DOHH2 (cell line): ENCODE results near the gene ISCA2.

ENCODE experiments used
- H3F3A ChIP-seq: fragments of 200-600 bp; sonication (generic), shearing (Covaris generic); 2 replicates; pipeline ENCODE4 v1.6.0; 2016; ENCODE audit warnings: antibody characterized with exemption, mild to moderate bottlenecking; ENCODE audit not compliant: control insufficient read depth, insufficient read depth
- H3K27ac ChIP-seq: fragments of 200-600 bp; sonication (generic); 2 replicates; pipeline ENCODE4 v1.5.1; 2014; ENCODE audit warnings: low read depth, mild to moderate bottlenecking, low read length, moderate library complexity
- H3K27me3 ChIP-seq: fragments of 200-600 bp; sonication (generic); 2 replicates; pipeline ENCODE4 v1.6.1; 2014; ENCODE audit warnings: mild to moderate bottlenecking, low read length, mixed read lengths; ENCODE audit not compliant: control insufficient read depth
- H3K36me3 ChIP-seq: fragments of 200-600 bp; sonication (generic); 2 replicates; pipeline ENCODE4 v1.6.1; 2014; ENCODE audit warnings: mild to moderate bottlenecking, low read length, moderate library complexity, mixed read lengths; ENCODE audit not compliant: control insufficient read depth
- H3K4me1 ChIP-seq: fragments of 200-600 bp; sonication (generic); 2 replicates; pipeline ENCODE4 v1.6.1; 2014; ENCODE audit warnings: mild to moderate bottlenecking, low read length, mixed read lengths; ENCODE audit not compliant: control insufficient read depth
- H3K4me2 ChIP-seq: fragments of 200-600 bp; sonication (generic); 2 replicates; pipeline ENCODE4 v1.6.0; 2014; ENCODE audit warnings: mild to moderate bottlenecking, low read length, moderate library complexity
- H3K4me3 ChIP-seq: fragments of 200-600 bp; sonication (generic); 2 replicates; pipeline ENCODE4 v1.5.1; 2014; ENCODE audit warnings: mild to moderate bottlenecking, low read length, mixed read lengths
- H3K79me2 ChIP-seq: fragments of 200-600 bp; sonication (generic); 2 replicates; pipeline ENCODE4 v1.6.1; 2014; ENCODE audit warnings: mild to moderate bottlenecking, low read length, mixed read lengths; ENCODE audit not compliant: control insufficient read depth
- H3K9me2 ChIP-seq: fragments of 200-600 bp; sonication (generic); replicated peaks from 2 replicates; pipeline ENCODE4 v1.6.1; 2014; ENCODE audit warnings: mild to moderate bottlenecking, low read length, mixed read lengths; ENCODE audit not compliant: control insufficient read depth
- H3K9me3 ChIP-seq: fragments of 200-600 bp; sonication (generic); 2 replicates; pipeline ENCODE4 v1.6.1; 2014; ENCODE audit warnings: antibody characterized with exemption, low read length, mixed read lengths; ENCODE audit not compliant: control insufficient read depth, insufficient read depth
- H4K20me1 ChIP-seq: fragments of 200-600 bp; sonication (generic); 2 replicates; pipeline ENCODE4 v1.6.0; 2014; ENCODE audit warnings: low read depth, mild to moderate bottlenecking, antibody characterized with exemption, low read length, moderate library complexity; ENCODE audit not compliant: control insufficient read depth, insufficient read depth
- CTCF ChIP-seq: fragments of 200-600 bp; sonication (generic); IDR thresholded peaks from one replicate; pipeline ENCODE4 v1.5.1; 2014; ENCODE audit warnings: antibody characterized with exemption, mild to moderate bottlenecking, low read depth, low read length; ENCODE audit not compliant: poor library complexity, severe bottlenecking
- EZH2phosphoT487 ChIP-seq: fragments of 200-600 bp; sonication (generic); IDR thresholded peaks from 2 replicates; pipeline ENCODE4 v1.6.1; 2017; ENCODE audit warnings: borderline replicate concordance, mild to moderate bottlenecking, antibody characterized with exemption, low read length, moderate library complexity, mixed read lengths

The ISCA2 gene

GRCh38 chr14:74488786-74489397, 4.7 kb upstream of the ISCA2 start:
- peaks cover 17% of the 10 kb centered on the region for H3K4me1 ChIP-seq

DNA sequence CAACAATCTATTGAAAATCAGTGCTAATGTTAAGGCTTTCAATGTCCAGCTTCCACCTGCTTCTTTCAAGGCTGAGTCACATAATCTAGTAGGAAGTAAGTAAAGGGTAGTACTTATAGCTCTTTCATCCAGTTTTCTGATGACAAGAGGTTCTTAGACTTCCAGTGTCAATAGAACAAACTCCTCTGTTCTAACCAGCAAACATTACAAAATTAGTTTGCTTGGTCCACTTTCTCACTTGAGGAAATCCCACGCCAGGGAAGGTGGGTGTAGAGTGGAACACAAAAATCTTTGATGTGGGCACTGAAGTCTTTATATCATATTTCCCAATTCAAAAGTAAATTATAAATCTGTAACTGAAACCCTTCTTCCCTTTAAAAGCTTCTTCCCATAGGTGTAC, 3.1 kb upstream of the ISCA2 start:
- Histone ChIP-seq H3K27ac (no peak overlapping the region), H3K36me3 (peaks cover 8% of the 10 kb centered on the region), H3K79me2 (peaks cover 16% of the 10 kb centered on the region), H3K4me1 (peaks cover 29% of the 10 kb centered on the region), H3K4me3 (no peak overlapping the region), H3K9me3 (no peaks in the 10 kb centered on the region), H4K20me1 (no peaks in the 10 kb centered on the region), H3F3A (no peaks in the 10 kb centered on the region), H3K4me2 (no peak overlapping the region), H3K27me3 (peaks cover 7% of the 10 kb centered on the region), H3K9me2 (no peaks in the 10 kb centered on the region)
- TF ChIP-seq CTCF (no peak), EZH2phosphoT487 (no peak)

More at GRCh38 chr14:74488786-74489397, 4.7 kb upstream of the ISCA2 start:
- TF ChIP-seq CTCF (no peak), EZH2phosphoT487 (no peak)
- Histone ChIP-seq H3F3A (no peaks in the 10 kb centered on the region), H3K36me3 (no peaks in the 10 kb centered on the region), H3K9me2 (no peaks in the 10 kb centered on the region), H3K4me2 (no peak overlapping the region), H3K9me3 (no peaks in the 10 kb centered on the region), H3K27ac (no peak overlapping the region), H3K27me3 (peaks cover 7% of the 10 kb centered on the region), H3K79me2 (peaks cover 3% of the 10 kb centered on the region), H3K4me3 (no peak overlapping the region), H4K20me1 (no peaks in the 10 kb centered on the region)

DNA sequence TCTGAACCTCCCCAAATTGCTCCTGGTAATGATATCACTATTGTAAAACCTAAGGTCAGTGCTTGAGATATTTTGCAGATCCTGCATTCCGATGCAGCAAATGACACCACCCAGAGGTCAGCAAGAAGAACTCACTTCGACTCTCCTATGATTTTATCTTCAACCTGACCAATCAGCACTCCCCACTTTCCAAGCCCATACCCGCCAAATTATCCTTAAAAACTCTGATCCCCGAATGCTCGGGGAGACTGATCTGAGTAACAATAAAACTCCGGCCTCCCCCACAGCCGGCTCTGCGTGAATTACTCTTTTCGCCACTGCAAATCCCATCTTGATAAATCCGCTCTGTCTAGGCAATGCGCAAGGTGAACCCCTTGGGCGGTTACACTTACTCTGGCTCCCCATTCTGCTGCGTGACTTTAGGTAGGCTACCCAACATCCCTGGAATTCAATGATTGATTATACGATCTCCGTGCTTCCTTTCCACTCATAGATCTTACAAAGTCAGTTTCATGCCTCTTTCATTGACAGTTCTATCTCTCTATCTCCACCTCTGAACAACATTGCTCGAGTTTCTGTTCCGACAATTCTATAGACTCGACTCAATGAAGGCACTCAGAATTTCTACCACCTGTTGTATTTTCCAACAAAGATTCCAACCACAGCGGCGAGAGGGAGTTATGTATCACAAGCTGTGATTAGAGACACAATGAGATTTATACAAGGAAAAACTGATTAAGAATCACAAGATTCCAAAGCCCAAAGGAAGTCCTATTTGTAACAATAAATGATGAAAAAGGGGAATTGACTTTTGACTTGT, 1.4 kb upstream of the ISCA2 start:
- peak; percentile 56 for TF ChIP-seq CTCF
- 0 out of 2 replicates have a peak, but pooled peaks have one; percentile 14 for TF ChIP-seq EZH2phosphoT487

More for the DNA sequence above, 1.4 kb upstream of the ISCA2 start:
- H3K27ac ChIP-seq: no peak overlapping the region
- peaks cover 16% of the 10 kb centered on the region for H3K36me3 ChIP-seq
- H3K27me3 ChIP-seq: peaks cover 7% of the 10 kb centered on the region
- H3K4me3 ChIP-seq: peak overlapping the region; percentile 90
- H3F3A ChIP-seq: no peaks in the 10 kb centered on the region; the same call in 1 of the 2 replicates
- peaks cover 29% of the 10 kb centered on the region for H3K4me1 ChIP-seq
- no peaks in the 10 kb centered on the region for H3K9me3 ChIP-seq
- no peaks in the 10 kb centered on the region for H4K20me1 ChIP-seq
- peaks cover 16% of the 10 kb centered on the region for H3K79me2 ChIP-seq
- H3K4me2 ChIP-seq: peak overlapping the region; percentile 72
- H3K9me2 ChIP-seq: no peaks in the 10 kb centered on the region
